ENCODE data around the gene GRIK4.
"Not testable (repeated sequence)": the region's sequence is repeated elsewhere in the genome, so short reads cannot be mapped to it uniquely, and the experiment has no call there.

Gene GRIK4

GRCh38 chr11:120573756-120574354 is 62.3 kb downstream of the GRIK4 start:
- Mint-ChIP-seq H3K27me3 (peaks cover 60 to 89% of the 10 kb centered on the region in 2 donors), H3K27ac (no peak overlapping the region), H3K4me3 (no peak overlapping the region), H3K4me1 (ENCODE audit: low read depth in 2 of 2) (no peaks in the 10 kb centered on the region), H3K36me3 (ENCODE audit: insufficient read depth) (no peaks in the 10 kb centered on the region), H3K9me3 (no peaks in the 10 kb centered on the region)
- no peak for DNase-seq
- no peak for ATAC-seq (replicated peaks)

GRCh38 chr11:120574876-120575275 is 63.3 kb downstream of the GRIK4 start:
- Mint-ChIP-seq H3K36me3 (ENCODE audit: insufficient read depth) (no peaks in the 10 kb centered on the region), H3K4me1 (ENCODE audit: low read depth in 2 of 2) (no peaks in the 10 kb centered on the region), H3K27ac (no peak overlapping the region), H3K9me3 (no peaks in the 10 kb centered on the region), H3K4me3 (no peak overlapping the region), H3K27me3 (peaks cover 58 to 79% of the 10 kb centered on the region in 2 donors)
- ATAC-seq (replicated peaks) (no peak), DNase-seq (no peak)

GRCh38 chr11:120575461-120575860 is 63.9 kb downstream of the GRIK4 start:
- H3K36me3 Mint-ChIP-seq (ENCODE audit: insufficient read depth) = no peaks in the 10 kb centered on the region
- H3K27ac Mint-ChIP-seq = no peak overlapping the region
- no peaks in the 10 kb centered on the region for H3K9me3 Mint-ChIP-seq
- DNase-seq (no peak), ATAC-seq (replicated peaks) (no peak)
- H3K4me3 Mint-ChIP-seq = no peak overlapping the region
- no peaks in the 10 kb centered on the region for H3K4me1 Mint-ChIP-seq (ENCODE audit: low read depth in 2 of 2)
- peaks cover 60 to 76% of the 10 kb centered on the region in 2 donors for H3K27me3 Mint-ChIP-seq

GRCh38 chr11:120576606-120577005 is 65.1 kb downstream of the GRIK4 start:
- no peaks in the 10 kb centered on the region for H3K9me3 Mint-ChIP-seq
- H3K36me3 Mint-ChIP-seq (ENCODE audit: insufficient read depth) = no peaks in the 10 kb centered on the region
- H3K27ac Mint-ChIP-seq = no peak overlapping the region
- H3K4me1 Mint-ChIP-seq (ENCODE audit: low read depth in 2 of 2) = no peaks in the 10 kb centered on the region
- no peak overlapping the region for H3K4me3 Mint-ChIP-seq
- no peak for DNase-seq
- ATAC-seq (replicated peaks) = no peak
- H3K27me3 Mint-ChIP-seq = peaks cover 57 to 65% of the 10 kb centered on the region in 2 donors

- H3K27ac Mint-ChIP-seq = no peak overlapping the region
- H3K27me3 Mint-ChIP-seq = peaks cover 53 to 60% of the 10 kb centered on the region in 2 donors
- DNase-seq (no peak), ATAC-seq (replicated peaks) (no peak)
- no peaks in the 10 kb centered on the region for H3K9me3 Mint-ChIP-seq
- H3K4me1 Mint-ChIP-seq (ENCODE audit: low read depth in 2 of 2) = no peaks in the 10 kb centered on the region
- no peak overlapping the region for H3K4me3 Mint-ChIP-seq
- no peaks in the 10 kb centered on the region for H3K36me3 Mint-ChIP-seq (ENCODE audit: insufficient read depth)
Measured at GRCh38 chr11:120577041-120577440, 65.5 kb downstream of the GRIK4 start.

GRCh38 chr11:120577624-120578363 is 66.2 kb downstream of the GRIK4 start:
- H3K4me3 Mint-ChIP-seq = no peak overlapping the region
- no peaks in the 10 kb centered on the region for H3K9me3 Mint-ChIP-seq
- no peak for DNase-seq
- no peak overlapping the region for H3K27ac Mint-ChIP-seq
- no peaks in the 10 kb centered on the region for H3K36me3 Mint-ChIP-seq (ENCODE audit: insufficient read depth)
- no peak for ATAC-seq (replicated peaks)
- H3K4me1 Mint-ChIP-seq (ENCODE audit: low read depth in 2 of 2) = no peaks in the 10 kb centered on the region
- H3K27me3 Mint-ChIP-seq = peaks cover 51 to 53% of the 10 kb centered on the region in 2 donors

GRCh38 chr11:120578596-120579154 is 67.1 kb downstream of the GRIK4 start:
- DNase-seq (no peak), ATAC-seq (replicated peaks) (no peak)
- H3K27me3 Mint-ChIP-seq = peaks cover 44 to 54% of the 10 kb centered on the region in 2 donors
- H3K4me1 Mint-ChIP-seq (ENCODE audit: low read depth in 2 of 2) = no peaks in the 10 kb centered on the region
- H3K4me3 Mint-ChIP-seq = no peak overlapping the region
- H3K27ac Mint-ChIP-seq = no peak overlapping the region
- H3K9me3 Mint-ChIP-seq = peaks cover 0 to 6% of the 10 kb centered on the region in 2 donors
- H3K36me3 Mint-ChIP-seq (ENCODE audit: insufficient read depth) = no peaks in the 10 kb centered on the region

- Mint-ChIP-seq H3K27ac (no peak overlapping the region), H3K4me1 (ENCODE audit: low read depth in 2 of 2) (no peaks in the 10 kb centered on the region), H3K4me3 (no peak overlapping the region), H3K9me3 (peaks cover 0 to 7% of the 10 kb centered on the region in 2 donors), H3K36me3 (ENCODE audit: insufficient read depth) (no peaks in the 10 kb centered on the region), H3K27me3 (peaks cover 36 to 63% of the 10 kb centered on the region in 2 donors)
- no peak for DNase-seq
- no peak for ATAC-seq (replicated peaks)
Measured at GRCh38 chr11:120579611-120580031, 68.1 kb downstream of the GRIK4 start.

- Mint-ChIP-seq H3K36me3 (ENCODE audit: insufficient read depth) (no peaks in the 10 kb centered on the region), H3K9me3 (peaks cover 0 to 7% of the 10 kb centered on the region in 2 donors), H3K4me1 (ENCODE audit: low read depth in 2 of 2) (no peaks in the 10 kb centered on the region), H3K4me3 (no peak overlapping the region), H3K27me3 (peaks cover 39 to 68% of the 10 kb centered on the region in 2 donors), H3K27ac (no peak overlapping the region)
- DNase-seq = no peak
- ATAC-seq (replicated peaks) = no peak
Measured at GRCh38 chr11:120581313-120581712, 69.8 kb downstream of the GRIK4 start.

GRCh38 chr11:120582535-120582934 is 71.0 kb downstream of the GRIK4 start:
- not testable (repeated sequence) for DNase-seq; H3K4me3 Mint-ChIP-seq; H3K27ac Mint-ChIP-seq; H3K9me3 Mint-ChIP-seq; H3K4me1 Mint-ChIP-seq (ENCODE audit: low read depth in 2 of 2); ATAC-seq (replicated peaks); H3K36me3 Mint-ChIP-seq (ENCODE audit: insufficient read depth)
- peaks cover 39 to 69% of the 10 kb centered on the region in 2 donors for H3K27me3 Mint-ChIP-seq

- H3K27ac Mint-ChIP-seq = no peak overlapping the region
- no peaks in the 10 kb centered on the region for H3K36me3 Mint-ChIP-seq (ENCODE audit: insufficient read depth)
- no peak overlapping the region for H3K4me3 Mint-ChIP-seq
- ATAC-seq (replicated peaks) (no peak), DNase-seq (no peak)
- H3K27me3 Mint-ChIP-seq = peaks cover 50 to 58% of the 10 kb centered on the region in 2 donors
- no peaks in the 10 kb centered on the region for H3K4me1 Mint-ChIP-seq (ENCODE audit: low read depth in 2 of 2)
- H3K9me3 Mint-ChIP-seq = peaks cover 0 to 7% of the 10 kb centered on the region in 2 donors
Measured at GRCh38 chr11:120586072-120586471, 74.5 kb downstream of the GRIK4 start.

- Mint-ChIP-seq H3K9me3 (peaks cover 0 to 7% of the 10 kb centered on the region in 2 donors), H3K4me1 (ENCODE audit: low read depth in 2 of 2) (no peaks in the 10 kb centered on the region), H3K4me3 (no peak overlapping the region), H3K27ac (no peak overlapping the region), H3K27me3 (peaks cover 57 to 58% of the 10 kb centered on the region in 2 donors), H3K36me3 (ENCODE audit: insufficient read depth) (no peaks in the 10 kb centered on the region)
- no peak for DNase-seq
- no peak for ATAC-seq (replicated peaks)
Measured at GRCh38 chr11:120586728-120587127, 75.2 kb downstream of the GRIK4 start.

GRCh38 chr11:120587299-120587698 is 75.8 kb downstream of the GRIK4 start:
- no peak for DNase-seq
- peaks cover 57 to 59% of the 10 kb centered on the region in 2 donors for H3K27me3 Mint-ChIP-seq

GRCh38 chr11:120589376-120589775 is 77.8 kb downstream of the GRIK4 start:
- ATAC-seq (replicated peaks) = no peak

More at GRCh38 chr11:120587299-120587698, 75.8 kb downstream of the GRIK4 start:
- Mint-ChIP-seq H3K4me1 (ENCODE audit: low read depth in 2 of 2) (no peaks in the 10 kb centered on the region), H3K27ac (no peak overlapping the region), H3K9me3 (peaks cover 0 to 7% of the 10 kb centered on the region in 2 donors), H3K4me3 (no peak overlapping the region), H3K36me3 (ENCODE audit: insufficient read depth) (no peaks in the 10 kb centered on the region)
- no peak for ATAC-seq (replicated peaks)

More at GRCh38 chr11:120589376-120589775, 77.8 kb downstream of the GRIK4 start:
- no peak for DNase-seq
- Mint-ChIP-seq H3K4me1 (ENCODE audit: low read depth in 2 of 2) (no peaks in the 10 kb centered on the region), H3K9me3 (no peaks in the 10 kb centered on the region), H3K36me3 (ENCODE audit: insufficient read depth) (no peaks in the 10 kb centered on the region), H3K27me3 (peaks cover 48 to 71% of the 10 kb centered on the region in 2 donors), H3K27ac (no peak overlapping the region), H3K4me3 (no peak overlapping the region)
